CD14-positive monocyte (primary cell): ENCODE measurements around the gene AEBP1. TPM values are rescaled to one million over a fixed set of nuclear protein-coding genes. Genes with fewer than 3 reads are reported as not detected.
A peak's percentile ranks its signal among the peaks of the same experiment; 100 is the strongest.

Experiments
- DNase-seq, 3 donors: peaks; one replicate each; pipeline ENCODE4 v3.0.0-alpha.2; 2011 to 2022
- H2AFZ ChIP-seq: 2 replicates; pipeline ENCODE4 v1.6.0; 2012; ENCODE audit warnings: mild to moderate bottlenecking, low read depth, low read length, inconsistent platforms; ENCODE audit not compliant: insufficient read depth, poor library complexity, severe bottlenecking
- H3K27ac ChIP-seq, 2 donors: 1 replicate in 1 of 2; 2 replicates in 1 of 2; pipeline ENCODE4 v1.5.1; 2012 to 2013; ENCODE audit warnings: low read length in 2 of 2, control low read depth in 1 of 2, inconsistent platforms in 1 of 2, low read depth in 1 of 2, mild to moderate bottlenecking in 1 of 2
- H3K27me3 ChIP-seq, 2 donors: one replicate each; pipeline versions ENCODE4 v1.6.0 to v1.6.1; 2011 to 2013; ENCODE audit warnings: low read length in 2 of 2; ENCODE audit not compliant: control insufficient read depth in 2 of 2, insufficient read depth in 2 of 2
- H3K36me3 ChIP-seq, 2 donors: replicated peaks in 1 of 2; 1 replicate in 1 of 2; 2 replicates in 1 of 2; pipeline versions ENCODE4 v1.5.1 to v1.6.1; 2012 to 2013; ENCODE audit warnings: low read length in 2 of 2, control low read depth in 1 of 2, inconsistent platforms in 1 of 2, mild to moderate bottlenecking in 1 of 2; ENCODE audit not compliant: insufficient read depth in 2 of 2, control insufficient read depth in 1 of 2
- H3K4me1 ChIP-seq, 2 donors: 1 replicate in 1 of 2; 2 replicates in 1 of 2; pipeline versions ENCODE4 v1.5.1 to v1.6.1; 2012 to 2013; ENCODE audit warnings: low read length in 2 of 2, control low read depth in 1 of 2, inconsistent platforms in 1 of 2, mild to moderate bottlenecking in 1 of 2, moderate library complexity in 1 of 2; ENCODE audit not compliant: insufficient read depth in 2 of 2, control insufficient read depth in 1 of 2
- H3K4me2 ChIP-seq: replicated peaks from 2 replicates; pipeline ENCODE3; 2012; ENCODE audit warnings: low read length, moderate library complexity, mild to moderate bottlenecking; ENCODE audit not compliant: poor library complexity, severe bottlenecking; ENCODE audit errors: extremely low read depth
- H3K4me3 ChIP-seq, 3 experiments: fragments of 200-600 bp in 1 of 3; sonication (generic) in 1 of 3; replicated peaks in 1 of 3; 1 replicate in 2 of 3; 2 replicates in 1 of 3; pipeline ENCODE4 v1.5.1; 2011 to 2013; ENCODE audit warnings: low read length in 3 of 3, mild to moderate bottlenecking in 3 of 3, control low read depth in 2 of 3, low read depth in 2 of 3, inconsistent platforms in 1 of 3, moderate library complexity in 1 of 3
- H3K79me2 ChIP-seq: 2 replicates; pipeline ENCODE4 v1.6.0; 2012; ENCODE audit warnings: mild to moderate bottlenecking, control low read depth, inconsistent platforms, low read length, moderate library complexity; ENCODE audit not compliant: insufficient read depth
- H3K9ac ChIP-seq: 2 replicates; pipeline ENCODE4 v1.6.0; 2017; ENCODE audit warnings: low read length, mild to moderate bottlenecking; ENCODE audit not compliant: insufficient read depth, poor library complexity, severe bottlenecking
- H3K9me3 ChIP-seq, 2 donors: replicated peaks in 1 of 2; 1 replicate in 1 of 2; 2 replicates in 1 of 2; pipeline versions ENCODE4 v1.5.1 to v1.6.1; 2012 to 2013; ENCODE audit warnings: low read length in 2 of 2, control low read depth in 1 of 2; ENCODE audit not compliant: control insufficient read depth in 1 of 2, insufficient read depth in 1 of 2
- H4K20me1 ChIP-seq: 2 replicates; pipeline ENCODE4 v1.6.0; 2012; ENCODE audit warnings: mild to moderate bottlenecking, low read length, control low read depth, moderate library complexity; ENCODE audit not compliant: insufficient read depth
- H3K27ac Mint-ChIP-seq, 7 donors: one replicate each; pipeline ENCODE4 v1.8.0; 2020; ENCODE audit warnings: mild to moderate bottlenecking in 7 of 7, mixed read lengths in 7 of 7, moderate library complexity in 6 of 7, inconsistent platforms in 2 of 7
- H3K27me3 Mint-ChIP-seq, 3 donors: one replicate each; pipeline ENCODE4 v1.8.0; 2021 to 2022; ENCODE audit warnings: low read depth in 3 of 3, mild to moderate bottlenecking in 3 of 3, mixed read lengths in 3 of 3, moderate library complexity in 3 of 3, inconsistent platforms in 1 of 3
- H3K36me3 Mint-ChIP-seq, 2 donors: one replicate each; pipeline ENCODE4 v1.8.0; 2020; ENCODE audit warnings: mixed read lengths in 2 of 2, inconsistent platforms in 1 of 2, mild to moderate bottlenecking in 1 of 2
- H3K4me1 Mint-ChIP-seq: one replicate; pipeline ENCODE4 v1.8.0; 2020; ENCODE audit warnings: mild to moderate bottlenecking, mixed read lengths
- H3K4me3 Mint-ChIP-seq, 2 donors: one replicate each; pipeline ENCODE4 v1.8.0; 2020; ENCODE audit warnings: mild to moderate bottlenecking in 2 of 2, mixed read lengths in 2 of 2, moderate library complexity in 1 of 2
- H3K9me3 Mint-ChIP-seq, 7 donors: one replicate each; pipeline ENCODE4 v1.8.0; 2020 to 2022; ENCODE audit warnings: mixed read lengths in 7 of 7, mild to moderate bottlenecking in 6 of 7, moderate library complexity in 6 of 7, inconsistent platforms in 2 of 7
- WGBS: methylation state at CpG from one replicate; pipeline ENCODE4 v1.1.5; 2013; ENCODE audit warnings: missing lambda C conversion rate; ENCODE audit not compliant: insufficient coverage; 5-methylcytosine and 5-hydroxymethylcytosine counted together
- intact Hi-C, 2 donors: fragments of 100-400 bp; cut with micrococcal nuclease; formaldehyde crosslinking; loops; one replicate each; pipeline versions ENCODE4 v1.15.0 to v1.15.1; 2023
- polyA plus RNA-seq, 3 donors: library from polyadenylated mRNA; depleted of rRNA in 1 of 3; unstranded in 2 of 3; stranded (reverse) in 1 of 3; fragments of 300-500 nt in 2 of 3; fragments of >200 nt in 1 of 3; fragmentation: Illumina TruSeq in 2 of 3; gene quantifications; 1 replicate in 2 of 3; 2 replicates in 1 of 3; pipeline ENCODE4 v1.2.3, GENCODE V29; 2012 to 2021
- TF ChIP-seq, protein P1 (sequence below): fragments of 200-600 bp; IDR thresholded peaks from one replicate; pipeline ENCODE4 v1.8.0; 2022; ENCODE audit warnings: antibody characterized with exemption, mild to moderate bottlenecking

AEBP1 gene
- polyA plus RNA-seq, 3 donors = 0.08 TPM; not detected in 2

DNA sequence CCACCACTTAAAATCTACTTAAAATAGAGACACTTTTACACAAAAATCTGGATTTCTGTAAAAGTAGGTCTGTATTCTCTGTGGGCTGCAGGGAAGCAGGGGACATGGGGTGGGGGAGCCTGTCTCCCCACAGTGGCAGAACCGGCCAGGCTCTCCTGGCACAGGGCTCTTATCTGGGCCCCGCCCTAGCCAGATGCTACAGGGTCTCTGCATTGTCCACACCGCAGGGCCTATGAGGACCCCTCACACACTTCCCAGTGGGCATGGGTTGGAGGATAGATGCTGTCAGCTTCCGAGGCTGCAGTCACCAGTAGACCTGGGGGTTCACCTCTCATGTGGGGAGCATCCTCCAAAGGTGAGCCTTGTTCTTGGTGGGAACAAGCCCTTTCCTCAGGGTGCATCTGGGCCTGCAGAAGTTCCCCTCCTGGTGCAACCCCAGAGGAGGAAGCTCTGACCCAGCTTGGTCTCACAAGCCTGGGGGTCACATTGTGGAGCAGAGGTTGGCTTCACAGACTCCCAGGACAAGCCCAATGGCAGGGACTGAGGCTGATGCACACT, 52.4 kb downstream of the AEBP1 start:
- Histone ChIP-seq H3K79me2 (no peaks in the 10 kb centered on the region), H2AFZ (no peak overlapping the region), H3K4me3 (no peak overlapping the region), H3K36me3 (no peaks in the 10 kb centered on the region), H3K9ac (no peak overlapping the region), H3K4me2 (no peak overlapping the region), H3K9me3 (no peaks in the 10 kb centered on the region), H4K20me1 (no peaks in the 10 kb centered on the region), H3K27me3 (no peaks in the 10 kb centered on the region), H3K4me1 (no peaks in the 10 kb centered on the region), H3K27ac (no peak overlapping the region)
- no peaks in the 10 kb centered on the region for H3K36me3 Mint-ChIP-seq
- H3K27ac Mint-ChIP-seq = peak overlapping the region in 1 of 7 donors; percentile 50
- WGBS = no CpG with 5 or more reads among the region's 4 CpGs
- intact Hi-C loops = no loop called here
- TF ChIP-seq, protein P1, sequence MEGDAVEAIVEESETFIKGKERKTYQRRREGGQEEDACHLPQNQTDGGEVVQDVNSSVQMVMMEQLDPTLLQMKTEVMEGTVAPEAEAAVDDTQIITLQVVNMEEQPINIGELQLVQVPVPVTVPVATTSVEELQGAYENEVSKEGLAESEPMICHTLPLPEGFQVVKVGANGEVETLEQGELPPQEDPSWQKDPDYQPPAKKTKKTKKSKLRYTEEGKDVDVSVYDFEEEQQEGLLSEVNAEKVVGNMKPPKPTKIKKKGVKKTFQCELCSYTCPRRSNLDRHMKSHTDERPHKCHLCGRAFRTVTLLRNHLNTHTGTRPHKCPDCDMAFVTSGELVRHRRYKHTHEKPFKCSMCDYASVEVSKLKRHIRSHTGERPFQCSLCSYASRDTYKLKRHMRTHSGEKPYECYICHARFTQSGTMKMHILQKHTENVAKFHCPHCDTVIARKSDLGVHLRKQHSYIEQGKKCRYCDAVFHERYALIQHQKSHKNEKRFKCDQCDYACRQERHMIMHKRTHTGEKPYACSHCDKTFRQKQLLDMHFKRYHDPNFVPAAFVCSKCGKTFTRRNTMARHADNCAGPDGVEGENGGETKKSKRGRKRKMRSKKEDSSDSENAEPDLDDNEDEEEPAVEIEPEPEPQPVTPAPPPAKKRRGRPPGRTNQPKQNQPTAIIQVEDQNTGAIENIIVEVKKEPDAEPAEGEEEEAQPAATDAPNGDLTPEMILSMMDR = no peak
- no peak overlapping the region for H3K4me3 Mint-ChIP-seq
- DNase-seq = no peak
- no peaks in the 10 kb centered on the region for H3K4me1 Mint-ChIP-seq
- peaks cover 2 to 3% (median 3%) of the 10 kb centered on the region in 3 donors for H3K27me3 Mint-ChIP-seq
- H3K9me3 Mint-ChIP-seq = no peaks in the 10 kb centered on the region

DNA sequence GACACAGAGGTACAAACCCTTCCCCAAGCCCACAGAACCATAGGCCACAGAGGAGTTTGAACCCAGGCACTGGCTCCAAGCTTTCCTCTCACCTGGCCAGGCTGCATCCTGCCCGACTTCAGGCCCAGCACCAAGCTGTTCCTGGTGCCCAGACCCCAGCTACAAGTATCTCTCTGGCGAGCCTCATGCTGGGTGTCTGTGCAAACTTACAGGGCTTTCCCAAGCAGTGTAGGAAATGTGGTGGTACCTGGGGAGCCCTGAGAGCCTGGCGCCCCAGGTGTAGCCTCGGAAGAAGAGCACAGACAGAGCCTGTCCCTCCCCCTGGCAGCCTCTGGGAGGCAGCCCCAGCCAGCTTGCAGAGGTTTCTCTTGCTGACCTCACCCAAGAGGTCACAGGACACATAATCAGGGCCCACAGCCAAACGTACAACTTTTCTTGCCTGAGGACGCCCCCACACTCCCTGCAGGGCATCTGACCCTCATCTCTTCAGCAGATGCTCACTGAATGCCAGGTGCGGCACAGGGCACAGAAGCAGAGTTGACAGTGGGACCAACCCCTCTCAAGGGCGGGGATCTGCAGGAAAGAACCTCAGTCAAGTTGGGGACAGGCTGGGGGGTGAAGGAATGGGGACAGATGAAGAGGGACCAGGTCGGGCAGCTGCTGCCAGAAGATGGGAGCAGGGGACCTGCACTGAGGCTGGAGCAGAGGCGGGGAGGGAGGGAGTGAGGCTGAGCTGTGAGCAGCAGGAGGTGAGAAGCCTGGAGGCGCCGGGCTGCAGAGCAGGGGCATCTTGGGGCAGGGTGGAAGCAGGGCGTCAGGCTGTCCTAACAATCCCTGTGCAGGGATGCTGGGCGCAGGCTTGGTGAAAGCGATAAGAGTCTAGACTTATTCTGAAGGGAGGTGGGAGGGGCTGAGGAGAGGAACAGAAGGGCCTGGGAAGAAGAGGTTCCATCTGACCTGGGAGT, 53.3 kb downstream of the AEBP1 start:
- Histone ChIP-seq H3K9ac (no peak overlapping the region), H3K36me3 (no peaks in the 10 kb centered on the region), H3K9me3 (no peaks in the 10 kb centered on the region), H3K79me2 (no peaks in the 10 kb centered on the region), H3K27ac (no peak overlapping the region), H3K4me1 (no peaks in the 10 kb centered on the region), H2AFZ (no peak overlapping the region), H4K20me1 (no peaks in the 10 kb centered on the region), H3K4me2 (no peak overlapping the region), H3K27me3 (no peaks in the 10 kb centered on the region), H3K4me3 (no peak overlapping the region)
- Mint-ChIP-seq H3K36me3 (no peaks in the 10 kb centered on the region), H3K9me3 (peaks cover 0 to 3% (median 0%) of the 10 kb centered on the region in 7 donors), H3K27ac (no peak overlapping the region), H3K27me3 (peaks cover 3 to 5% (median 5%) of the 10 kb centered on the region in 3 donors), H3K4me1 (no peaks in the 10 kb centered on the region), H3K4me3 (no peak overlapping the region)
- DNase-seq = no peak
- intact Hi-C loops = no loop called here
- TF ChIP-seq, protein P1 = no peak
- WGBS = 92% methylated on average over 12 of the region's 15 CpGs
